HepG2 (cell line): ENCODE results near the gene PRR19. TPM values are rescaled to one million over a fixed set of nuclear protein-coding genes. Genes with fewer than 3 reads are reported as not detected.

Experiments used
- AFF4 ChIP-seq: sonication (generic); formaldehyde crosslinking; IDR thresholded peaks from 2 replicates; pipeline ENCODE4 v1.4.0; 2020; ENCODE audit warnings: missing genetic modification reagents
- HOXA9 ChIP-seq: sonication (generic); formaldehyde crosslinking; IDR thresholded peaks from 2 replicates; pipeline ENCODE4 v1.8.1; 2022; ENCODE audit warnings: missing genetic modification reagents, mild to moderate bottlenecking, moderate library complexity, borderline replicate concordance
- MATR3 ChIP-seq: sonication (generic); formaldehyde crosslinking; IDR thresholded peaks from 2 replicates; pipeline ENCODE4 v1.4.0; 2020; ENCODE audit warnings: missing genetic modification reagents
- PHF20 ChIP-seq: sonication (generic); formaldehyde crosslinking; IDR thresholded peaks from 2 replicates; pipeline ENCODE4 v1.5.0; 2020; ENCODE audit warnings: mild to moderate bottlenecking, missing genetic modification reagents
- POLR2G ChIP-seq: fragments of 200-400 bp; formaldehyde crosslinking; IDR thresholded peaks from 2 replicates; pipeline ENCODE4 v1.6.1; 2018; ENCODE audit warnings: mild to moderate bottlenecking, low read depth, low read length, moderate library complexity
- SSRP1 ChIP-seq: IDR thresholded peaks from 2 replicates; pipeline ENCODE4 v1.6.1; 2016; ENCODE audit warnings: control low read depth
- THAP9 ChIP-seq: sonication (generic); formaldehyde crosslinking; IDR thresholded peaks from 2 replicates; pipeline ENCODE4; 2020; ENCODE audit warnings: missing genetic modification reagents, mild to moderate bottlenecking, borderline replicate concordance
- XBP1 ChIP-seq: sonication (generic); formaldehyde crosslinking; IDR thresholded peaks from 2 replicates; pipeline ENCODE4 v1.5.0; 2020; ENCODE audit warnings: missing genetic modification reagents
- ZNF414 ChIP-seq: sonication (generic); formaldehyde crosslinking; IDR thresholded peaks from 2 replicates; pipeline ENCODE4 v1.5.0; 2020; ENCODE audit warnings: missing genetic modification reagents
- ZNF567 ChIP-seq: sonication (generic); formaldehyde crosslinking; IDR thresholded peaks from 2 replicates; pipeline ENCODE4 v1.8.1; 2023; ENCODE audit warnings: mild to moderate bottlenecking, missing genetic modification reagents, borderline replicate concordance
- ZNF780A ChIP-seq: sonication (generic); formaldehyde crosslinking; IDR thresholded peaks from 2 replicates; pipeline ENCODE4 v1.8.0; 2022; ENCODE audit warnings: mild to moderate bottlenecking, missing genetic modification reagents, moderate library complexity
- polyA plus RNA-seq, 8 experiments: library from polyadenylated mRNA; depleted of rRNA in 3 of 8; stranded (reverse) in 7 of 8; unstranded in 1 of 8; fragments of >200 nt; fragmentation: Illumina TruSeq in 4 of 8; extraction: Trizol in 4 of 8; gene quantifications; 2 replicates each; pipeline versions ENCODE4 v1.2.1 to v1.2.3, GENCODE V29; 2011 to 2016; ENCODE audit warnings: low read depth in 4 of 8, missing spikeins in 1 of 8, mixed read lengths in 1 of 8; ENCODE audit not compliant: insufficient read depth in 1 of 8
- total RNA-seq, 5 experiments: library from RNA; depleted of rRNA; stranded (reverse); fragments of >200 nt; fragmentation: Illumina TruSeq; extraction: Trizol; gene quantifications; 2 replicates each; pipeline ENCODE4 v1.2.3, GENCODE V29; 2016; ENCODE audit warnings: low read depth in 1 of 5
- TF ChIP-seq, protein P1 (sequence below): IDR thresholded peaks from 2 replicates; pipeline ENCODE4 v1.4.0; 2020; ENCODE audit warnings: mild to moderate bottlenecking, missing genetic modification reagents
- TF ChIP-seq, protein P2 (sequence below): sonication (generic); formaldehyde crosslinking; IDR thresholded peaks from 2 replicates; pipeline ENCODE4 v1.5.0; 2020; ENCODE audit warnings: missing genetic modification reagents, mild to moderate bottlenecking, borderline replicate concordance

PRR19 gene
- total and polyA plus RNA-seq, 2 of the 13 experiments (the other 11 are each of a cell fraction or from before 2014, with no cell fraction given) = 0.21 to 0.33 TPM

GRCh38 chr19:42268142-42268703 lies 33.7 kb upstream of the PRR19 start (continued):
- TF ChIP-seq, protein P1, sequence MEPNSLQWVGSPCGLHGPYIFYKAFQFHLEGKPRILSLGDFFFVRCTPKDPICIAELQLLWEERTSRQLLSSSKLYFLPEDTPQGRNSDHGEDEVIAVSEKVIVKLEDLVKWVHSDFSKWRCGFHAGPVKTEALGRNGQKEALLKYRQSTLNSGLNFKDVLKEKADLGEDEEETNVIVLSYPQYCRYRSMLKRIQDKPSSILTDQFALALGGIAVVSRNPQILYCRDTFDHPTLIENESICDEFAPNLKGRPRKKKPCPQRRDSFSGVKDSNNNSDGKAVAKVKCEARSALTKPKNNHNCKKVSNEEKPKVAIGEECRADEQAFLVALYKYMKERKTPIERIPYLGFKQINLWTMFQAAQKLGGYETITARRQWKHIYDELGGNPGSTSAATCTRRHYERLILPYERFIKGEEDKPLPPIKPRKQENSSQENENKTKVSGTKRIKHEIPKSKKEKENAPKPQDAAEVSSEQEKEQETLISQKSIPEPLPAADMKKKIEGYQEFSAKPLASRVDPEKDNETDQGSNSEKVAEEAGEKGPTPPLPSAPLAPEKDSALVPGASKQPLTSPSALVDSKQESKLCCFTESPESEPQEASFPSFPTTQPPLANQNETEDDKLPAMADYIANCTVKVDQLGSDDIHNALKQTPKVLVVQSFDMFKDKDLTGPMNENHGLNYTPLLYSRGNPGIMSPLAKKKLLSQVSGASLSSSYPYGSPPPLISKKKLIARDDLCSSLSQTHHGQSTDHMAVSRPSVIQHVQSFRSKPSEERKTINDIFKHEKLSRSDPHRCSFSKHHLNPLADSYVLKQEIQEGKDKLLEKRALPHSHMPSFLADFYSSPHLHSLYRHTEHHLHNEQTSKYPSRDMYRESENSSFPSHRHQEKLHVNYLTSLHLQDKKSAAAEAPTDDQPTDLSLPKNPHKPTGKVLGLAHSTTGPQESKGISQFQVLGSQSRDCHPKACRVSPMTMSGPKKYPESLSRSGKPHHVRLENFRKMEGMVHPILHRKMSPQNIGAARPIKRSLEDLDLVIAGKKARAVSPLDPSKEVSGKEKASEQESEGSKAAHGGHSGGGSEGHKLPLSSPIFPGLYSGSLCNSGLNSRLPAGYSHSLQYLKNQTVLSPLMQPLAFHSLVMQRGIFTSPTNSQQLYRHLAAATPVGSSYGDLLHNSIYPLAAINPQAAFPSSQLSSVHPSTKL = peak; percentile 29; the same call in 1 of the 2 replicates
- TF ChIP-seq, protein P2, sequence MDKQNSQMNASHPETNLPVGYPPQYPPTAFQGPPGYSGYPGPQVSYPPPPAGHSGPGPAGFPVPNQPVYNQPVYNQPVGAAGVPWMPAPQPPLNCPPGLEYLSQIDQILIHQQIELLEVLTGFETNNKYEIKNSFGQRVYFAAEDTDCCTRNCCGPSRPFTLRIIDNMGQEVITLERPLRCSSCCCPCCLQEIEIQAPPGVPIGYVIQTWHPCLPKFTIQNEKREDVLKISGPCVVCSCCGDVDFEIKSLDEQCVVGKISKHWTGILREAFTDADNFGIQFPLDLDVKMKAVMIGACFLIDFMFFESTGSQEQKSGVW = no peak
- no peak for TF ChIP-seq HOXA9
- TF ChIP-seq THAP9 (CRISPR knock-in tag) = peak; percentile 77; the same call in 1 of the 2 replicates
- no peak for TF ChIP-seq SSRP1 (CRISPR knock-in tag)
- no peak for TF ChIP-seq XBP1 (CRISPR knock-in tag)
- no peak for TF ChIP-seq PHF20 (CRISPR knock-in tag)
- TF ChIP-seq ZNF414 (CRISPR knock-in tag) = 0 out of 2 replicates have a peak, but pooled peaks have one; percentile 49
- TF ChIP-seq MATR3 (CRISPR knock-in tag) = no peak
- TF ChIP-seq AFF4 (CRISPR knock-in tag) = no peak
- TF ChIP-seq ZNF780A (CRISPR knock-in tag) = no peak
- TF ChIP-seq ZNF567 = no peak
- TF ChIP-seq POLR2G = peak; percentile 55
